ENCODE measurements around the gene PCED1B. TPM values are rescaled to one million over a fixed set of nuclear protein-coding genes. Genes with fewer than 3 reads are reported as not detected.

The PCED1B gene
- 7.5 TPM for polyA plus RNA-seq (2013, experiment 1 of 2)
- polyA plus RNA-seq (2013, experiment 2 of 2) = 7.9 TPM

- Histone ChIP-seq H3K4me3 (ENCODE audit: low read length) (peak within 1 kb of the TSS; percentile 64), H3K27ac (ENCODE audit: low read depth, low read length) (no peak within 1 kb of the TSS), H3K36me3 (ENCODE audit: insufficient read depth, low read length) (peaks cover 5% of the 10 kb centered on the region; the same call in 1 of the 2 replicates), H3K9ac (ENCODE audit: low read depth, low read length) (peak within 1 kb of the TSS; percentile 11; the same call in 1 of the 2 replicates), H3K27me3 (ENCODE audit: insufficient read depth, low read length) (peaks cover 31% of the 10 kb centered on the region), H3K9me3 (ENCODE audit: insufficient read depth, low read depth, low read length) (no peaks in the 10 kb centered on the region), H3K4me1 (ENCODE audit: insufficient read depth, low read length) (peaks cover 48% of the 10 kb centered on the region)
- WGBS = under 1% methylated on average over 58 of the region's 58 CpGs
Observed at GRCh38 chr12:47079468-47079980, at the start of gene PCED1B, which contains the start of gene AMIGO2. PCED1B (plus strand) TSS chr12:47079621; CDS start chr12:47235064, 155,443 bp downstream. AMIGO2 (minus strand) TSS chr12:47079959; CDS start chr12:47079002, 957 bp downstream.

GRCh38 chr12:47029903-47030302, 49.5 kb upstream of the PCED1B start:
- Histone ChIP-seq H3K4me1 (ENCODE audit: insufficient read depth, low read length) (peaks cover 19% of the 10 kb centered on the region), H3K36me3 (ENCODE audit: insufficient read depth, low read length) (no peaks in the 10 kb centered on the region), H3K27me3 (ENCODE audit: insufficient read depth, low read length) (no peaks in the 10 kb centered on the region), H3K9me3 (ENCODE audit: insufficient read depth, low read depth, low read length) (no peaks in the 10 kb centered on the region), H3K27ac (ENCODE audit: low read depth, low read length) (no peak overlapping the region), H3K4me3 (ENCODE audit: low read length) (no peak overlapping the region), H3K9ac (ENCODE audit: low read depth, low read length) (no peak overlapping the region)
- WGBS = 100% methylated on average over 1 of the region's 2 CpGs

GRCh38 chr12:47032644-47033043, 46.8 kb upstream of the PCED1B start:
- peaks cover 26% of the 10 kb centered on the region for H3K4me1 ChIP-seq (ENCODE audit: insufficient read depth, low read length)
- H3K9ac ChIP-seq (ENCODE audit: low read depth, low read length) = no peak overlapping the region
- H3K36me3 ChIP-seq (ENCODE audit: insufficient read depth, low read length) = no peaks in the 10 kb centered on the region
- no CpG with 5 or more reads among the region's 1 CpG for WGBS
- no peaks in the 10 kb centered on the region for H3K27me3 ChIP-seq (ENCODE audit: insufficient read depth, low read length)
- no peak overlapping the region for H3K4me3 ChIP-seq (ENCODE audit: low read length)
- no peak overlapping the region for H3K27ac ChIP-seq (ENCODE audit: low read depth, low read length)
- no peaks in the 10 kb centered on the region for H3K9me3 ChIP-seq (ENCODE audit: insufficient read depth, low read depth, low read length)

DNA sequence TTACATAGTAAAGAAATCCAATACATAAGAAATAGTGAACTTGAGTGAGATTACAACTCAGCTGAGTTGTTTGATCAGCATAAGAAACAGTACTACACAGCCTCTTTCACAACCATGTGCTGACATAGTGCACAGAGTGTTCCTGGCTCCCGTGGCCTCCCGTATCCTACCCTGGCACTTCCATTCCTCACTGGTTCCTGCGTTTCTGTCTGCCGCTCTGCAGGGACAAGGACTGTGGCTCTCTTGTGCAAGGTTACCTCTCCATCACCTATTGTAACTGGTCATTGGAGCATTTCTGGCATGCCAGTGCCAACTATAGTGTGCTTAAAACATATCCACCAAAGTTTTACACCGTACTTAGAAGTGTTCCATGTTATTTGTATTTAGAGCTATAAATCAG, 46.3 kb upstream of the PCED1B start:
- Histone ChIP-seq H3K27me3 (ENCODE audit: insufficient read depth, low read length) (no peaks in the 10 kb centered on the region), H3K4me1 (ENCODE audit: insufficient read depth, low read length) (peaks cover 26% of the 10 kb centered on the region), H3K27ac (ENCODE audit: low read depth, low read length) (no peak overlapping the region), H3K36me3 (ENCODE audit: insufficient read depth, low read length) (no peaks in the 10 kb centered on the region), H3K9me3 (ENCODE audit: insufficient read depth, low read depth, low read length) (no peaks in the 10 kb centered on the region), H3K4me3 (ENCODE audit: low read length) (no peak overlapping the region), H3K9ac (ENCODE audit: low read depth, low read length) (no peak overlapping the region)
- WGBS = 66% methylated on average over 4 of the region's 5 CpGs

DNA sequence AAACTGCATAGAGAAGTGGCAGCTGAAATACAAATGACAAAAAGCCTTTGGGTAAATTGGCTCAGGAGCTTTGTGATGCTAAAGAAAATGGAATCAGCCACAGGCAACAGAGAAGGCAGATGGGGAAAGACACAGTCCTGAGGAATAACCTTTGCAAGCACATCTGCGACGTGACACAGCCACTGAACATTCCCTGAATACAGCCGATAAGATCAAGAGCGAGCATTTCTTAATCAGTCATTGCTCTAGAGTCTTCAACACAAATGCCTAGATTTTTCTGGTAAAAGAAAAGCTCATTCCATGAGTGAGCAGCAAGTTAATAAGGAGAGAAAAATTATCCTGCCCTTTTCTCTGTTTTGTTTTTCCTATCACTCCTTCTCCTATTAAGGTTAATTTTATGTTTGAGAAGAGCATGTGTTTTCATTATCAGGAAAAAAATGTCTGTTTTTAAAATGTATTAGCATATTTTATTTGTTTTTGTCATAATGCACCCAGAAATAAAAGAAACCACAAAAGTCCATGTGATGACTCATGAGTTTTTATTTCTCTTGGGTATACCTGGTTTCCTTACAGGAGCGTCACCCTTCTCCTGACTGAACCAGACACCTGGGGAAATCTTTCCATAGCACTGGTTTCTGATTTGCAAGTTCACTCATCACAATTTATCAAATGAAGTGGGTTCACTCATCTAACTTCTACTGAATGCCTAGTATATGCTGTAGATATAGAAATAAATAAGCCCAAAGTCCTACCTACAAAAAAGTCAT, 45.4 kb upstream of the PCED1B start:
- no peaks in the 10 kb centered on the region for H3K36me3 ChIP-seq (ENCODE audit: insufficient read depth, low read length)
- H3K27me3 ChIP-seq (ENCODE audit: insufficient read depth, low read length) = no peaks in the 10 kb centered on the region
- H3K9me3 ChIP-seq (ENCODE audit: insufficient read depth, low read depth, low read length) = no peaks in the 10 kb centered on the region
- H3K27ac ChIP-seq (ENCODE audit: low read depth, low read length) = no peak overlapping the region
- WGBS = 86% methylated on average over 5 of the region's 5 CpGs
- no peak overlapping the region for H3K9ac ChIP-seq (ENCODE audit: low read depth, low read length)
- no peak overlapping the region for H3K4me3 ChIP-seq (ENCODE audit: low read length)
- H3K4me1 ChIP-seq (ENCODE audit: insufficient read depth, low read length) = peaks cover 32% of the 10 kb centered on the region

DNA sequence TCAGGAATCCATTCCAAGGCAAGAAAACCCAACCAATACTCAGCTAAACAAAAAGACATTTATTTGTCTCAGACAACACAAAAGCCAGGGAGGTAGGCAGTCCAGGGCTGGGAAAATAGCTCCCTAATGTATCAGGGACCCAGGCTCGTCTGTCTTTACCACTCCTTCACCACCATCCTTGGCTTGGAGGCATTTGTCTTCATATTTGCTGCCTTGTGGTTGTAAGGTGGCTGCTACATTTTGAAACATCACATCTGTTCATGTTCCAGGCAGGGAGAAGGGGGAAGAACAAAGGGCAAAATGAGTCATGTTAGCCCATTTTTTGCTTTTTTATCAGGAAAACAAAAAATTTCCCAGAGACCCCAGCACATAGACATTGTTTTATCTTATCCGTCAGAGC, 44.8 kb upstream of the PCED1B start:
- H3K27ac ChIP-seq (ENCODE audit: low read depth, low read length) = no peak overlapping the region
- no peaks in the 10 kb centered on the region for H3K36me3 ChIP-seq (ENCODE audit: insufficient read depth, low read length)
- no peaks in the 10 kb centered on the region for H3K9me3 ChIP-seq (ENCODE audit: insufficient read depth, low read depth, low read length)
- no peaks in the 10 kb centered on the region for H3K27me3 ChIP-seq (ENCODE audit: insufficient read depth, low read length)
- H3K4me3 ChIP-seq (ENCODE audit: low read length) = no peak overlapping the region
- H3K9ac ChIP-seq (ENCODE audit: low read depth, low read length) = no peak overlapping the region
- peaks cover 32% of the 10 kb centered on the region for H3K4me1 ChIP-seq (ENCODE audit: insufficient read depth, low read length)
- 86% methylated on average over 2 of the region's 2 CpGs for WGBS

- H3K4me1 ChIP-seq (ENCODE audit: insufficient read depth, low read length) = peaks cover 32% of the 10 kb centered on the region
- 95% methylated on average over 3 of the region's 3 CpGs for WGBS
- no peak overlapping the region for H3K4me3 ChIP-seq (ENCODE audit: low read length)
- H3K27ac ChIP-seq (ENCODE audit: low read depth, low read length) = no peak overlapping the region
- no peaks in the 10 kb centered on the region for H3K36me3 ChIP-seq (ENCODE audit: insufficient read depth, low read length)
- H3K9ac ChIP-seq (ENCODE audit: low read depth, low read length) = no peak overlapping the region
- no peaks in the 10 kb centered on the region for H3K27me3 ChIP-seq (ENCODE audit: insufficient read depth, low read length)
- no peaks in the 10 kb centered on the region for H3K9me3 ChIP-seq (ENCODE audit: insufficient read depth, low read depth, low read length)
Observed at GRCh38 chr12:47035484-47035883, 43.9 kb upstream of the PCED1B start.

GRCh38 chr12:47038270-47038748, 41.1 kb upstream of the PCED1B start:
- Histone ChIP-seq H3K4me3 (ENCODE audit: low read length) (no peak overlapping the region), H3K9ac (ENCODE audit: low read depth, low read length) (no peak overlapping the region), H3K4me1 (ENCODE audit: insufficient read depth, low read length) (peaks cover 27% of the 10 kb centered on the region), H3K27me3 (ENCODE audit: insufficient read depth, low read length) (no peaks in the 10 kb centered on the region), H3K36me3 (ENCODE audit: insufficient read depth, low read length) (no peaks in the 10 kb centered on the region), H3K9me3 (ENCODE audit: insufficient read depth, low read depth, low read length) (peaks cover 3% of the 10 kb centered on the region; the same call in 1 of the 2 replicates), H3K27ac (ENCODE audit: low read depth, low read length) (no peak overlapping the region)
- 85% methylated on average over 1 of the region's 1 CpG for WGBS

DNA sequence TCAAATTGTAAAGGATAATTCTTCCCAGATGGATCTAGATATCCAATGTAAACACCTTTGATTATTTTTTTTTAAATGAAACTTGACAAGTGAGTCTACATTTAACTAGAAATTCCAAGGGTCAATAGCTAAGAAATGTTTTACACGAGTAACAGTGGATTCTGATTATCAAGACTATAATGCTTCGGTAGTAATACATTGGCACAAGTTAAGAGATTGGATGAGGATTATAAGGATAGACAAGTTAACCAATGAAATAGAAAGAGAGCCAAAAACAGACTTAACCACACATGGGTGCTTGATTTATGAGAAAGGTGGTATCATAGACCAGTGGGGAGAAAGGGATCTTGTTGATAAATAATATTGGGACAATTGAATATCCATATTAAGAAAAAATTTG, 40.3 kb upstream of the PCED1B start:
- Histone ChIP-seq H3K4me3 (ENCODE audit: low read length) (no peak overlapping the region), H3K27me3 (ENCODE audit: insufficient read depth, low read length) (no peaks in the 10 kb centered on the region), H3K27ac (ENCODE audit: low read depth, low read length) (no peak overlapping the region), H3K36me3 (ENCODE audit: insufficient read depth, low read length) (no peaks in the 10 kb centered on the region), H3K4me1 (ENCODE audit: insufficient read depth, low read length) (peaks cover 20% of the 10 kb centered on the region; the same call in 1 of the 2 replicates), H3K9ac (ENCODE audit: low read depth, low read length) (no peak overlapping the region), H3K9me3 (ENCODE audit: insufficient read depth, low read depth, low read length) (peaks cover 3% of the 10 kb centered on the region; the same call in 1 of the 2 replicates)
- 98% methylated on average over 2 of the region's 2 CpGs for WGBS

DNA sequence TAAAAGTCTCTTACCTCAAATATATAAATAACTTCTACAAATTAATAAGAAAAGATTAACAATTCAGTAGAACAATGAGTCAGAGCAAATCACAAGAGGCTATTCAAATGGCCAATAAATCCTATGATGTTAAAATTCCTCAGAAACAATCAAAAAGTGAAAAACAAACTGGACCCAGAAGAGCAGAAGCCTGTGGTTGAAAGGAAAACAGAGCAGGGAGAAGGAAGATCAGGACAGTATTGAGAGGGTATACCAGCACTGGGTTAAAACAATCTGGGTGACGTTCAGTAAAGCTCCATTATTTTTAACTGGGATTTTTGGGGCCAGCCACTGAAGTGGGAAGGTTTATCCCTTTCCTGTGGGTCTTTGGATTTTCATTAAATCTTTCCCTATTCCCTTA, 39.7 kb upstream of the PCED1B start:
- Histone ChIP-seq H3K36me3 (ENCODE audit: insufficient read depth, low read length) (no peaks in the 10 kb centered on the region), H3K9me3 (ENCODE audit: insufficient read depth, low read depth, low read length) (peaks cover 3% of the 10 kb centered on the region; the same call in 1 of the 2 replicates), H3K27me3 (ENCODE audit: insufficient read depth, low read length) (no peaks in the 10 kb centered on the region), H3K4me1 (ENCODE audit: insufficient read depth, low read length) (peaks cover 14% of the 10 kb centered on the region; the same call in 1 of the 2 replicates), H3K9ac (ENCODE audit: low read depth, low read length) (no peak overlapping the region), H3K4me3 (ENCODE audit: low read length) (no peak overlapping the region), H3K27ac (ENCODE audit: low read depth, low read length) (no peak overlapping the region)
- WGBS = 91% methylated on average over 1 of the region's 1 CpG

- Histone ChIP-seq H3K27ac (ENCODE audit: low read depth, low read length) (no peak overlapping the region), H3K27me3 (ENCODE audit: insufficient read depth, low read length) (no peaks in the 10 kb centered on the region), H3K9me3 (ENCODE audit: insufficient read depth, low read depth, low read length) (peaks cover 3% of the 10 kb centered on the region; the same call in 1 of the 2 replicates), H3K36me3 (ENCODE audit: insufficient read depth, low read length) (no peaks in the 10 kb centered on the region), H3K4me3 (ENCODE audit: low read length) (no peak overlapping the region), H3K9ac (ENCODE audit: low read depth, low read length) (no peak overlapping the region), H3K4me1 (ENCODE audit: insufficient read depth, low read length) (peaks cover 6% of the 10 kb centered on the region; the same call in 1 of the 2 replicates)
- 93% methylated on average over 4 of the region's 4 CpGs for WGBS
Observed at GRCh38 chr12:47041327-47041726, 38.1 kb upstream of the PCED1B start.

Measured in HUES64 (cell line).